OCI-LY3 (cell line): ENCODE data around the gene LRRC1.

Experiments used
- EZH2phosphoT487 ChIP-seq: fragments of 200-600 bp; shearing (Covaris generic); IDR thresholded peaks from 2 replicates; pipeline ENCODE4 v1.6.1; 2018; ENCODE audit warnings: antibody characterized with exemption, mixed run types, low read depth
- TF ChIP-seq, protein P1 (sequence below): fragments of 200-600, 300-600 bp; sonication (generic); IDR thresholded peaks from 2 replicates; pipeline ENCODE4 v1.5.1; 2014; ENCODE audit warnings: antibody characterized with exemption, low read length, low read depth

DNA sequence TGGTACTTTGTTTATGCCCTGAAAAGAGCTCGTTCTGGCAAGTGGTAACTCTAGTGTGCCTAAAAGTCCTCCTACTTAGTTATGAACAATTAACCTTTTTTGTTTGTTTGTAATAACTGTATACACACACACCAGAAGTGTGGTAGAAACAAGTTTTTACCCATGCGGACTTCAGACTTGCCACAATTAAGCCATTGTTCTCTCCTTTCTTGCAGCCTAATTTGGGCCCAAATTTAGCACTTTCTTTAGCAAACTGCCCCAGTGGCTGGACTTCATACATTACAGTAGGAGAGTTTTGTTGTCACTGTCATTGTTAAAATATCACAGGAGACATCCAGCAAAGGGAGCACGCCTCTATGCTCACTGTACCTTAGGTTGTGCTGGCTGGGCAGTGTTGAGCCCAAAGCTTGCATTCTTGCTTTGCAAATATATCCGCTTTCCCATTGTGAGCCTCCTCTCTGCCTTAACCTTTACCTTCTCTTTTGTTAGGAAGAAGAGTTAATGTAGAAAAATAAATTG is 53.0 kb downstream of the LRRC1 start:
- TF ChIP-seq, protein P1, sequence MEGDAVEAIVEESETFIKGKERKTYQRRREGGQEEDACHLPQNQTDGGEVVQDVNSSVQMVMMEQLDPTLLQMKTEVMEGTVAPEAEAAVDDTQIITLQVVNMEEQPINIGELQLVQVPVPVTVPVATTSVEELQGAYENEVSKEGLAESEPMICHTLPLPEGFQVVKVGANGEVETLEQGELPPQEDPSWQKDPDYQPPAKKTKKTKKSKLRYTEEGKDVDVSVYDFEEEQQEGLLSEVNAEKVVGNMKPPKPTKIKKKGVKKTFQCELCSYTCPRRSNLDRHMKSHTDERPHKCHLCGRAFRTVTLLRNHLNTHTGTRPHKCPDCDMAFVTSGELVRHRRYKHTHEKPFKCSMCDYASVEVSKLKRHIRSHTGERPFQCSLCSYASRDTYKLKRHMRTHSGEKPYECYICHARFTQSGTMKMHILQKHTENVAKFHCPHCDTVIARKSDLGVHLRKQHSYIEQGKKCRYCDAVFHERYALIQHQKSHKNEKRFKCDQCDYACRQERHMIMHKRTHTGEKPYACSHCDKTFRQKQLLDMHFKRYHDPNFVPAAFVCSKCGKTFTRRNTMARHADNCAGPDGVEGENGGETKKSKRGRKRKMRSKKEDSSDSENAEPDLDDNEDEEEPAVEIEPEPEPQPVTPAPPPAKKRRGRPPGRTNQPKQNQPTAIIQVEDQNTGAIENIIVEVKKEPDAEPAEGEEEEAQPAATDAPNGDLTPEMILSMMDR: no peak
- no peak for TF ChIP-seq EZH2phosphoT487
